Measurements from ENCODE around the gene GRK1.
A peak's percentile ranks its signal among the peaks of the same experiment; 100 is the strongest.
"Not testable (repeated sequence)": the region's sequence is repeated elsewhere in the genome, so short reads cannot be mapped to it uniquely, and the experiment has no call there.

Gene GRK1

DNA sequence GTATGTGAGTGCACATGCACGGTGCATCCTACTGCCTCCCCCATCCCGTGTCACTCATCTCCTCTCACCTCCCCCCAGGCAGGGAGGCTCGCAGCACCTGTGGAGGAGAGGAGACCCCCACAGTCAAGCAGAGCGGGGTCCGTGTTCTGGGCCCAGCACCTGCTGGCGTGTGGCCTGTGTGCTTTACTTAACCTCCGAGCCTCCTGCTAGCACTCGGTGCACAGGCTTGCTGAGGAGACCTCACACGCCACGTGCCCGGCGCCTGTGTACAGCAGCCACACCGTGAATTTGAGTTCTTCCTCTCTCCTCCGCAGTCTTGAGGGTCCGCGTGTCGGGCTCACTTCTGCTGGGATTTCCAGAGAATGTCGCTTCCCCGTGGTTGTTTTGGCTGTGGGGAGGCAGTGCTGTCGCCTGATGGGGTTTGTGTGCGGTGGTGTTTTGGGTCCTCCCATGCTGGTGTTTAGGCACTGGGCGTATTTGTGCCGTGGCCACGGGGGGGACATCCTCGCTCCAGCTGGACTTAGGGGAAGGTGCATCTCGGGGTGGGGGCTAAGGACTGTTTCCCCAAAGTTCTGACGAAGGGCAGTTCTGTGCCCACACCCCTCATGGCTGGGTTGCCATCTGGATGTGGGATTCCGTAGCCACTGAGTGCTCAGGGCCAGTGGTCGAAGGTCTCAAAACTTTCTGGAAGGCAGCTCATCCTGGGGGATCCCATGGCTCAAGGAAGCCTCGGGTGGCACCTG is 57.2 kb downstream of the GRK1 start:
- H3K27ac ChIP-seq, result no peak overlapping the region
- TF ChIP-seq, protein P1, sequence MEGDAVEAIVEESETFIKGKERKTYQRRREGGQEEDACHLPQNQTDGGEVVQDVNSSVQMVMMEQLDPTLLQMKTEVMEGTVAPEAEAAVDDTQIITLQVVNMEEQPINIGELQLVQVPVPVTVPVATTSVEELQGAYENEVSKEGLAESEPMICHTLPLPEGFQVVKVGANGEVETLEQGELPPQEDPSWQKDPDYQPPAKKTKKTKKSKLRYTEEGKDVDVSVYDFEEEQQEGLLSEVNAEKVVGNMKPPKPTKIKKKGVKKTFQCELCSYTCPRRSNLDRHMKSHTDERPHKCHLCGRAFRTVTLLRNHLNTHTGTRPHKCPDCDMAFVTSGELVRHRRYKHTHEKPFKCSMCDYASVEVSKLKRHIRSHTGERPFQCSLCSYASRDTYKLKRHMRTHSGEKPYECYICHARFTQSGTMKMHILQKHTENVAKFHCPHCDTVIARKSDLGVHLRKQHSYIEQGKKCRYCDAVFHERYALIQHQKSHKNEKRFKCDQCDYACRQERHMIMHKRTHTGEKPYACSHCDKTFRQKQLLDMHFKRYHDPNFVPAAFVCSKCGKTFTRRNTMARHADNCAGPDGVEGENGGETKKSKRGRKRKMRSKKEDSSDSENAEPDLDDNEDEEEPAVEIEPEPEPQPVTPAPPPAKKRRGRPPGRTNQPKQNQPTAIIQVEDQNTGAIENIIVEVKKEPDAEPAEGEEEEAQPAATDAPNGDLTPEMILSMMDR (conservative IDR thresholded peaks at IDR 0.05), result no peak
- TF ChIP-seq ZFX (IDR thresholded peaks at IDR 0.05), result no peak

DNA sequence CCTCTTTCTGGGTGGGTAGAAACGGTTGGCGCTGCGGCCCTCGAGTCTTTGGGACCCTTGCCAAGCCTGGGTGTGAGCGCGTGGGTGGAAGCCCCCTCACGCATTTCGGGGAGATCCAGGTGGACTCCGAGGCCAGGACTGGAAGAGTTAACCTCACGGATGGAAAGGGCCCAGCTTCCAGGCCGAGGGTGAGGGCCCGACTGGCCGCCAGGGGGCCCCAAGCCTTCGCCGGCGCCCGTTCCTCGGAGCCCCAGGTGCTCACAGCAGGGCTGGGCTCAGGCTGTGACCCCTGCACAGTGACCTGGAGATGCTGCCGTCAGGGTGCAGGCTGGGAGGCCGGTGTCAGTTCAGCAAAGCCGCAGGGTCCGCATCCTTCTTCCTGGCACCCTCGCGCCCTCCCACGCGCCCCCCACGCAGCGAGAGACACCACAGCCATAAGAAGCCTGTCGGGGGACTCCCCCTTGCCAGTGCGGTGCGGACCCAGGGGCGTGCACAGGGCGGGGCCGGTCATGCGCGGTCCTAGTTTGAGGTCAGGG is 57.8 kb downstream of the GRK1 start:
- TF ChIP-seq, protein P1 (conservative IDR thresholded peaks at IDR 0.05), result peak; percentile 47
- TF ChIP-seq ZFX (IDR thresholded peaks at IDR 0.05), result no peak

DNA sequence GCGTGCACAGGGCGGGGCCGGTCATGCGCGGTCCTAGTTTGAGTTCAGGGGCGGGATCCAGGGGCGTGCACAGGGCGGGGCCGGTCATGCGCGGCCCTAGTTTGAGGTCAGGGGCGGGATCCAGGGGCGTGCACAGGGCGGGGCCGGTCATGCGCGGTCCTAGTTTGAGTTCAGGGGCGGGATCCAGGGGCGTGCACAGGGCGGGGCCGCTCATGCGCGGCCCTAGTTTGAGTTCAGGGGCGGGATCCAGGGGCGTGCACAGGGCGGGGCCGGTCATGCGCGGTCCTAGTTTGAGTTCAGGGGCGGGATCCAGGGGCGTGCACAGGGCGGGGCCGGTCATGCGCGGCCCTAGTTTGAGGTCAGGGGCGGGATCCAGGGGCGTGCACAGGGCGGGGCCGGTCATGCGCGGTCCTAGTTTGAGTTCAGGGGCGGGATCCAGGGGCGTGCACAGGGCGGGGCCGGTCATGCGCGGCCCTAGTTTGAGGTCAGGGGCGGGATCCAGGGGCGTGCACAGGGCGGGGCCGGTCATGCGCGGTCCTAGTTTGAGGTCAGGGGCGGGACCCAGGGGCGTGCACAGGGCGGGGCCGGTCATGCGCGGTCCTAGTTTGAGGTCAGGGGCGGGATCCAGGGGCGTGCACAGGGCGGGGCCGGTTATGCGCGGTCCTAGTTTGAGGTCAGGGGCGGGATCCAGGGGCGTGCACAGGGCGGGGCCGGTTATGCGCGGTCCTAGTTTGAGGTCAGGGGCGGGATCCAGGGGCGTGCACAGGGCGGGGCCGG is 58.5 kb downstream of the GRK1 start:
- not testable (repeated sequence) for H3K27ac ChIP-seq

More for the DNA sequence above, 57.8 kb downstream of the GRK1 start:
- H3K27ac ChIP-seq, result no peak overlapping the region

DNA sequence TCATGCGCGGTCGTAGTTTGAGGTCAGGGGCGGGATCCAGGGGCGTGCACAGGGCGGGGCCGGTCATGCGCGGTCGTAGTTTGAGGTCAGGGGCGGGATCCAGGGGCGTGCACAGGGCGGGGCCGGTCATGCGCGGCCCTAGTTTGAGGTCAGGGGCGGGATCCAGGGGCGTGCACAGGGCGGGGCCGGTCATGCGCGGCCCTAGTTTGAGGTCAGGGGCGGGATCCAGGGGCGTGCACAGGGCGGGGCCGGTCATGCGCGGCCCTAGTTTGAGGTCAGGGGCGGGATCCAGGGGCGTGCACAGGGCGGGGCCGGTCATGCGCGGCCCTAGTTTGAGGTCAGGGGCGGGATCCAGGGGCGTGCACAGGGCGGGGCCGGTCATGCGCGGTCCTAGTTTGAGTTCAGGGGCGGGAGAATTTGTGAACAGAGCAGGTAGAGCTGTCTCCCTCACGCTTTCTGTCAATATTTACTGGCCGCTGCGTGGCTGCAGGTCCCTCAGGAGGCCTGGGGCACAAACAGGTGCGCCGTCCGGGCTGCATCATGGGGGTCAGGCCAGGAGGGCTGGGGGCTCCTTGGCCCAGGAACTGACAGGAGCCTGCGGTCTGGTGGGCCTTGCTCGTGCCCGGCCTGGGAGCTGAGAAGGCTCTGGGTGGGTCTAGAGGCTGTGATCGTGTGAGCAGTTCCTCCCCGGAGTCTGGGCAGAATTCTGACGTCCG is 59.2 kb downstream of the GRK1 start:
- H3K27ac ChIP-seq, result not testable (repeated sequence)

DNA sequence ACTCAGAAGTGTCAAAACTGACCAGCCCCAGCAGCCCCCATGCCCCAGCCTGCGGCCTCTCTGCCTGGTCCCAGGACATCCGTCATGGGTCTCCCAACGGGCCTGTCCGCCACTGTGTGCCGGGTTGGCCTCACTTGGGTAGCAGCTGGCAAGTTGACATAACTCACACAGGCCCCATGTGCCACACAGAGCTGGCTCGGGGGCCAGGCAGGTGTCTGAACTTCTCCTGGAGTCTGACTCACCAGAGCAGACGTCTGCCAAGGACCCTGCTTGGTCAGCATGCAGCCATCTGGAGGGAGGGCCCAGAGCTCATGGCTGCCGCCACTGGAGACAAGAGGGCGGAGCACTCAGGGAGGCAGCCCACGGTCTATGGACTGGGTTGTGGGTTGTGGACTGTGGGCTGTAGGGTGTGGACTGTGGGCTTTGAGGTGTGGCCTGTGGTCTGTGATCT is 60.0 kb downstream of the GRK1 start:
- TF ChIP-seq, protein P1 (conservative IDR thresholded peaks at IDR 0.05), result no peak
- TF ChIP-seq ZFX (IDR thresholded peaks at IDR 0.05), result no peak
- no peak overlapping the region for H3K27ac ChIP-seq

DNA sequence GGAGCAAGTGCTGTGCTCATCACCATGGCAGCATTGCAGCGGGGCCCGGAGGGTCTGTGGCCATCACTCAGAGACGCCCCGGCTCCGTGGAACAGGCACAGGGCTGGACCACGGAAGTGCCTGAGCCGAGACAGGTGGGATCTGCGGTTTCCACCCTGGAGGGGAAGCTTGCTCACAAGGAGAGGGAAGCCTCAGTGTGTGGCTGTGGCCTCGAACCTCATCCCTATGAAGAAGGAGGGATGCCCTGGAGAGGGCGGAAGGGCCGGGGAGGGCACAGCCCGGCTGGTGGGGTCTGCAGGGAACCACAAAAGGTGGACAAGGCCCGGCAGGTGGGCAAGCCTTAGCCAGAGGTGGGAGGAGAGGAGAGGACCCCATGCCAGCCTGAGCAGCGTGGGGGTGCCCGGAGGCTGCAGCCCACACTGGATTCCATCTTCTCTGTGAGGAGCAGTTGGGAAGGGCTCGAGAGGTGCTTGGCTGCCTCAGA is 61.6 kb downstream of the GRK1 start:
- H3K27ac ChIP-seq, result no peak overlapping the region
- TF ChIP-seq, protein P1 (conservative IDR thresholded peaks at IDR 0.05), result no peak
- TF ChIP-seq ZFX (IDR thresholded peaks at IDR 0.05), result no peak

DNA sequence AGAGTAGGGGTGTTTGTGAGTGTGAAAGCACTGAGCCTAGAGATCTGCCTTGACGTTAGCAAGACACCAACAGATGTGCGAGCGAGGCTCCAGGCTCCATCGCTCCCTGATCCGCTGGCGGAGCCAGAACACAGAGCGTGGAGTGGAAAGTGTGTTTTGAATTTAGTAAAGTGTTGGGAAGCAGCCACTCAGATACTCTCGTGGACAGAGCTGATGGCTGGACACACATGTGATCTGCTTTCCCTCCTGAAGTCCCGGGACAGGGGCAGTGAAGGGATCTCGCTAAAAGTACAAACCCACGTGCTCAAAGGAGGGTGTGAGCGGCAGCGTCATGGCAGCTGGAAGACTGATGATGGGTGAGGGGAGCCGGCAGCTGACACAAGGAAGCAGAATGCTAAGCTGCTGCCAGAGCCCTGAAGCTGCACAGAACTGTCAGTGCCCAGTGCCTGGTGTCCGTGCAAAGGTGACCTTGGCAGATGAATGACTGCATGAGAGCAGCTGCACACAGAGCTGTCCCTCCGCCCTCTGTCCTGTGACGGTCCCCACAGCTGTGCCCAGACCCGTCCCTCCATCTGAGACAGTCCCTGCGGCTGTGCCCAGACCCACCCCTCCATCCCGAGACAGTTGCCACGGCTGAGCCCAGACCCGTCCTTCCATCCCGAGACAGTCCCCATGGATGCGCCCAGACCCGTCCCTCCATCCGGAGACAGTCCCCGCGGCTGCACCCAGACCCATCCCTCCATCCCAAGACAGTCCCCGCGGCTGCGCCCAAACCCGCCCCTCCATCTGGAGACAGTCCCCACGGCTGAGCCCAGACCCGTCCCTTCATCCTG is 62.4 kb downstream of the GRK1 start:
- no peak overlapping the region for H3K27ac ChIP-seq
- TF ChIP-seq, protein P1 (conservative IDR thresholded peaks at IDR 0.05), result no peak
- TF ChIP-seq ZFX (IDR thresholded peaks at IDR 0.05), result no peak

Measured in C4-2B (cell line).